Right lobe of liver (tissue), 6 donors: ENCODE data around the gene DLG2. TPM values are rescaled to one million over a fixed set of nuclear protein-coding genes. Genes with fewer than 3 reads are reported as not detected.
"Not testable (repeated sequence)": the region's sequence is repeated elsewhere in the genome, so short reads cannot be mapped to it uniquely, and the experiment has no call there.

ENCODE experiments used
- ATAC-seq, 4 donors: fragments of 200-7000 bp; cut with Tn5 transposase; one replicate each; pipeline ENCODE4 v1.9.1; 2020; ENCODE audit warnings: mild to moderate bottlenecking in 4 of 4, moderate library complexity in 4 of 4
- DNase-seq, 3 donors: peaks; one replicate each; pipeline ENCODE4 v3.0.0-alpha.2; 2020
- H3K27ac ChIP-seq, 3 donors: fragments of 200-600 bp; one replicate each; pipeline ENCODE4 v1.8.0; 2022
- H3K27me3 ChIP-seq, 2 donors: fragments of 200-600 bp; one replicate each; pipeline ENCODE4 v1.8.0; 2022
- H3K36me3 ChIP-seq, 4 donors: fragments of 200-600 bp; sonication (generic) in 1 of 4; one replicate each; pipeline versions ENCODE4 v1.5.1 to v1.8.0; 2017 to 2022; ENCODE audit warnings: control low read depth in 1 of 4
- H3K4me1 ChIP-seq, 4 donors: fragments of 200-600 bp; sonication (generic) in 1 of 4; one replicate each; pipeline versions ENCODE4 v1.5.1 to v1.8.0; 2017 to 2022; ENCODE audit warnings: control low read depth in 1 of 4
- H3K4me3 ChIP-seq, 3 donors: fragments of 200-600 bp; one replicate each; pipeline ENCODE4 v1.8.0; 2022
- H3K9me3 ChIP-seq, 4 donors: fragments of 200-600 bp; sonication (generic) in 1 of 4; one replicate each; pipeline versions ENCODE4 v1.5.1 to v1.8.0; 2017 to 2022; ENCODE audit warnings: control low read depth in 1 of 4
- CTCF ChIP-seq, 4 donors: fragments of 200-600 bp in 3 of 4; fragments of 450-650 bp in 1 of 4; IDR thresholded peaks; one replicate each; pipeline versions ENCODE4 v1.5.1 to v1.8.0; 2016 to 2022; ENCODE audit warnings: antibody characterized with exemption in 4 of 4, mild to moderate bottlenecking in 2 of 4
- POLR2A ChIP-seq: fragments of 450-650 bp; IDR thresholded peaks from one replicate; pipeline ENCODE4 v1.6.1; 2017; ENCODE audit warnings: antibody characterized with exemption, mild to moderate bottlenecking
- WGBS: methylation state at CpG from one replicate; pipeline ENCODE4 v1.1.6; 2018; ENCODE audit warnings: low coverage, low lambda C conversion rate; ENCODE audit not compliant: insufficient coverage; ENCODE audit errors: missing lambda C conversion rate; 5-methylcytosine and 5-hydroxymethylcytosine counted together
- intact Hi-C, 2 donors: fragments of 100-400 bp; cut with DNase I; formaldehyde crosslinking; loops; one replicate each; pipeline versions ENCODE4 v1.11.2 to v1.14.1; 2022
- total RNA-seq, 6 experiments: library from RNA; depleted of rRNA in 2 of 6; stranded (reverse); fragments of >200 nt in 2 of 6; fragmentation: NEBNext Ultra II Directional in 3 of 6; extraction: Animal tissue kit (Norgen Biotek cat#: 25700) in 3 of 6; gene quantifications; one replicate each; pipeline versions ENCODE4 v1.1.0 to v1.2.4, GENCODE V29; 2016 to 2023
- donor health status: DM: no; HTN: yes; CAD: no.
- donor health status: DM: no; HTN: no; CAD: no.
- donor health status: DM: no; HTN: no; CAD: no.
- donor health status: DM: no; HTN: yes; CAD: no.
- donor health status: DM: no; HTN: yes; CAD: no.

The DLG2 gene
- total RNA-seq, 6 experiments from 2014 or later: 1.2 to 6.4 (median 2.5) TPM

DNA sequence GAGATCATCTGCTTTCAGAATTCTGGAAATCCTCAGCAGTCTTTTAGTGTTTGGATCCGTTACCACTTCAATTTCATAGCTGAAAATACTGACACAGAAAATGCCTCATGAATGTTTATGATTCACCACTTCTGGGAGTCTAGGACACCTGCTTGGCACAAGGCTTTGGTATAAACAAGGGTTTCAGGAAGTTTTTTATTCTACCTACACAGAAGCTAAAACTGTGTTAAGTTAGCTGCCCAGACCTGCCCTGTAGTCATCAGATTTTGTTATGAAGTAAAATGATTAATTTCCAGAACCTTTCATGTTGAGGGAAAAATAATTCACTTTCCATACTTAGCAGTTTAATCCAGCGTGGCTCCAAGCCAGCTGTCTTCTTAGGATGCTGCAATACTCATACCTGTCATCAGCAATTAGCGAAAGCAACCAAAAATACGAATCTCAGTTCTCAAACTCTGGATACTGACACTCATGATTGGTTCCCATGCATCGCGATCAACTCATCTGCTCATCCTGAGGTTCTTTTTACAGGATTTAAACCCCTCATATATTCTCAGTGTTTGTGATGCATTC, 1882.4 kb downstream of the DLG2 start:
- H3K9me3 ChIP-seq: no peaks in the 10 kb centered on the region
- H3K36me3 ChIP-seq: no peaks in the 10 kb centered on the region
- DNase-seq: no peak
- intact Hi-C loops: no loop called here
- H3K4me3 ChIP-seq: no peak overlapping the region
- no peak for ATAC-seq
- H3K4me1 ChIP-seq: no peaks in the 10 kb centered on the region
- no peak overlapping the region for H3K27ac ChIP-seq
- no peak for TF ChIP-seq CTCF (IDR thresholded peaks at IDR 0.05)
- no peak for TF ChIP-seq POLR2A
- no peaks in the 10 kb centered on the region for H3K27me3 ChIP-seq
- WGBS: 81% methylated on average over 6 of the region's 6 CpGs

DNA sequence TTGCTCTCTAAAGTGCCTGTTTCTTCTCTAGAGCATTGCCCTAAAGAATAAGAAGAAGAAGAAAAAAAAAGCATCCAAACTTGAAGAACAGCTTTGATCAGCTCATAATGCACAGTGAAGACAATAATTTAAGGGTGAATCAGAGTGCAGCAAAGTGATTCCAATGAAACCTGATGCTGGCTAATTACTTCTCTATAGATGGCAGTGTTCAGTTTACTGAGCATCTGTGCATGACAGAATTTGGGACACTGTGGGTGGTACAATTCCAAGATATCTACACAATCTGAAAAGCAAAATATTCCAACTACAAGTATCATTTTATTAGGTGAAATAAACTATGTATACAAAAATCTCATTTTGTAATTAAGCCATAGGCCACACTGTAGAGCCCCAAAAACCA, 1890.5 kb downstream of the DLG2 start:
- Histone ChIP-seq H3K9me3 (no peaks in the 10 kb centered on the region), H3K27ac (no peak overlapping the region), H3K36me3 (no peaks in the 10 kb centered on the region), H3K4me3 (no peak overlapping the region), H3K27me3 (no peaks in the 10 kb centered on the region), H3K4me1 (no peaks in the 10 kb centered on the region)
- ATAC-seq (no peak), DNase-seq (no peak)
- intact Hi-C loops: no loop called here
- TF ChIP-seq CTCF (IDR thresholded peaks at IDR 0.05) (no peak), POLR2A (no peak)

DNA sequence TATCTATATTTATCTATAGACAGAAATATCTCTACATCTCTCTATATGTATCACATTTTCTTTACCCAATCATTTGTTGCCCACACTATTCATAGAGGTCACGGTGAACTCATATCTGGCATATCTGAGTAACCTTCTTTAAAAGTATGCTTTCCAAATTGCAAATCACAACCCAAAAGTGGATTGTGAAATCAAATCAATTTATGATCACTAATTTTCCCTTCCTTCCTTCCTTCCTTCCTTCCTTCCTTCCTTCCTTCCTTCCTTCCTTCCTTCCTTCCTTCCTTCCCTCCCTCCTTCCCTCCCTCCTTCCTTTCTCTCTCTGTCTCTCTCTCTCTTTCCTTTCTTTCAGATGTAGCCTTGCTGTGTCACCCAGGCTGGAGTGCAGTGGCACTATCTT, 1893.0 kb downstream of the DLG2 start:
- 71% methylated on average over 1 of the region's 1 CpG for WGBS
- DNase-seq (no peak), ATAC-seq (no peak)

GRCh38 chr11:83731288-83731687, 1895.9 kb downstream of the DLG2 start:
- H3K4me3 ChIP-seq, ATAC-seq, H3K9me3 ChIP-seq, H3K36me3 ChIP-seq, H3K27ac ChIP-seq, DNase-seq, intact Hi-C loops, H3K27me3 ChIP-seq, H3K4me1 ChIP-seq: not testable (repeated sequence)
- 91% methylated on average over 1 of the region's 2 CpGs for whole genome bisulfite sequencing

More for the DNA sequence above, 1893.0 kb downstream of the DLG2 start:
- no peaks in the 10 kb centered on the region for H3K36me3 ChIP-seq
- H3K4me3 ChIP-seq: no peak overlapping the region
- no peaks in the 10 kb centered on the region for H3K9me3 ChIP-seq
- no peaks in the 10 kb centered on the region for H3K27me3 ChIP-seq
- no peaks in the 10 kb centered on the region for H3K4me1 ChIP-seq
- H3K27ac ChIP-seq: no peak overlapping the region
- intact Hi-C loops: no loop called here
- TF ChIP-seq CTCF (IDR thresholded peaks at IDR 0.05) (no peak), POLR2A (no peak)

DNA sequence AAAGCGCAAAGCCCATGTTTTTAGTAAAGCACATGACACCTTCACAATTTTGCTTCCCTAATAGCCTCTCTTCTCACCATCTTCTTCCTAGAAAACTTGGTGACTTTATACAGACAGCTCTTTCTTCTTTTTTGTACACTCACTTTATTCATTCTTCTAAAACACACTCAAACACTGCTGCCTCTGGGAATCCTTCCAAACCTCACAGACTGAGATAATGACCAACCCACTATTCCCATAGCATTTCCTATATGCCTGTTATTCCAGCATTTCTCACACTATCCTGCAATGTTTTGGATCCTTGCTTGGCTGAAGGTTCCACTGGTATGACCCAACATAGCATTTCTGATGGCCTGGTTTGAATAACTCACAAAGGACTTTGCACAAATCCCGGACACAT, 1898.9 kb downstream of the DLG2 start:
- no peak overlapping the region for H3K4me3 ChIP-seq
- 79% methylated on average over 2 of the region's 2 CpGs for WGBS
- no peaks in the 10 kb centered on the region for H3K4me1 ChIP-seq
- TF ChIP-seq CTCF (IDR thresholded peaks at IDR 0.05): no peak
- no peak for TF ChIP-seq POLR2A
- H3K9me3 ChIP-seq: no peaks in the 10 kb centered on the region
- H3K27ac ChIP-seq: no peak overlapping the region
- intact Hi-C loops: loop anchor here in 1 of 2 donors (10.0 kb wide), 1 partner anchor 433 kb away; no protein-coding TSS in a partner anchor
- H3K27me3 ChIP-seq: no peaks in the 10 kb centered on the region
- no peak for ATAC-seq
- no peak for DNase-seq
- H3K36me3 ChIP-seq: no peaks in the 10 kb centered on the region
